ENCODE measurements around the gene IFIT1.
"Not testable (repeated sequence)": the region's sequence is repeated elsewhere in the genome, so short reads cannot be mapped to it uniquely, and the experiment has no call there.

Gene IFIT1

GRCh38 chr10:89399956-89400355 is 7.5 kb downstream of the IFIT1 start:
- DNase-seq (ENCODE audit: low read depth) = no peak

GRCh38 chr10:89403043-89403442 is 10.6 kb downstream of the IFIT1 start:
- DNase-seq (ENCODE audit: low read depth) = no peak

- DNase-seq (ENCODE audit: low read depth) = no peak
These were observed 12.0 kb downstream of the IFIT1 start for GRCh38 chr10:89404104-89405047.

GRCh38 chr10:89406178-89406577 is 13.8 kb downstream of the IFIT1 start:
- not testable (repeated sequence) for DNase-seq (ENCODE audit: low read depth)

GRCh38 chr10:89407792-89408191 is 15.4 kb downstream of the IFIT1 start:
- not testable (repeated sequence) for DNase-seq (ENCODE audit: low read depth)

GRCh38 chr10:89409282-89409681 is 16.9 kb downstream of the IFIT1 start:
- DNase-seq (ENCODE audit: low read depth) = not testable (repeated sequence)

- DNase-seq (ENCODE audit: low read depth) = not testable (repeated sequence)
These were observed 18.1 kb downstream of the IFIT1 start for GRCh38 chr10:89410551-89410950.

- not testable (repeated sequence) for DNase-seq (ENCODE audit: low read depth)
These were observed 18.7 kb downstream of the IFIT1 start for GRCh38 chr10:89411135-89411534.

GRCh38 chr10:89412276-89412675 is 19.9 kb downstream of the IFIT1 start:
- DNase-seq (ENCODE audit: low read depth) = not testable (repeated sequence)

GRCh38 chr10:89413398-89413912 is 21.0 kb downstream of the IFIT1 start:
- no peak for DNase-seq (ENCODE audit: low read depth)

- DNase-seq (ENCODE audit: low read depth) = peak; percentile 37
These were observed 21.9 kb downstream of the IFIT1 start, which contains the start of gene IFIT5 for GRCh38 chr10:89414146-89414878. TSS of gene IFIT5 (plus strand) at chr10:89414568. CDS start at chr10:89414799, 231 bp downstream.

GRCh38 chr10:89414879-89415821 is 22.7 kb downstream of the IFIT1 start:
- no peak for DNase-seq (ENCODE audit: low read depth)

GRCh38 chr10:89416465-89416864 is 24.0 kb downstream of the IFIT1 start:
- no peak for DNase-seq (ENCODE audit: low read depth)

- DNase-seq (ENCODE audit: low read depth) = no peak
These were observed 27.1 kb downstream of the IFIT1 start for GRCh38 chr10:89419548-89419947.

GRCh38 chr10:89421018-89421476 is 28.6 kb downstream of the IFIT1 start:
- no peak for DNase-seq (ENCODE audit: low read depth)

GRCh38 chr10:89425000-89425399 is 32.6 kb downstream of the IFIT1 start:
- DNase-seq (ENCODE audit: low read depth) = no peak

GRCh38 chr10:89426230-89426868 is 33.9 kb downstream of the IFIT1 start:
- DNase-seq (ENCODE audit: low read depth) = no peak

GRCh38 chr10:89427629-89428028 is 35.2 kb downstream of the IFIT1 start:
- DNase-seq (ENCODE audit: low read depth) = no peak

- no peak for DNase-seq (ENCODE audit: low read depth)
These were observed 36.5 kb downstream of the IFIT1 start for GRCh38 chr10:89428877-89429276.

GRCh38 chr10:89431977-89432376 is 39.6 kb downstream of the IFIT1 start:
- DNase-seq (ENCODE audit: low read depth) = no peak

GRCh38 chr10:89438525-89438924 is 46.1 kb downstream of the IFIT1 start:
- no peak for DNase-seq (ENCODE audit: low read depth)
